HEK293 (cell line): ENCODE measurements around the gene LIN37.
A peak's percentile ranks its signal among the peaks of the same experiment; 100 is the strongest.

Source experiments
- CTCF ChIA-PET: fragments of 350-600 bp; formaldehyde crosslinking; extraction: SDS; loops from one replicate; lab custom pipeline; 2021; ENCODE audit warnings: antibody characterized with exemption; lab: Yijun Ruan, JAX
- POLR2A ChIA-PET: fragments of 300-600 bp; formaldehyde crosslinking; extraction: SDS; loops from one replicate; lab custom pipeline; 2020; ENCODE audit warnings: antibody characterized with exemption, inconsistent platforms; lab: Yijun Ruan, JAX
- H3K27ac ChIP-seq: fragments of 200-500 bp; sonication (Bioruptor generic); 2 replicates; pipeline ENCODE4 v1.5.1; 2014; ENCODE audit warnings: low read depth, low read length, control low read depth, inconsistent platforms; ENCODE audit errors: extremely low read depth
- H3K36me3 ChIP-seq, 2 experiments: fragments of 200-500 bp in 1 of 2; sonication (Bioruptor generic) in 1 of 2; 1 replicate in 1 of 2; 2 replicates in 1 of 2; pipeline ENCODE4 v1.5.1; 2014 to 2017; ENCODE audit warnings: inconsistent platforms in 2 of 2, low read length in 2 of 2; ENCODE audit not compliant: control insufficient read depth in 2 of 2, insufficient read depth in 1 of 2
- H3K4me1 ChIP-seq: fragments of 200-500 bp; sonication (Bioruptor generic); 2 replicates; pipeline ENCODE4 v1.5.1; 2014; ENCODE audit warnings: mild to moderate bottlenecking, low read length, inconsistent platforms; ENCODE audit not compliant: control insufficient read depth, insufficient read depth
- H3K4me3 ChIP-seq: 2 replicates; pipeline ENCODE4 v1.5.1; 2011; ENCODE audit warnings: low read depth, mild to moderate bottlenecking, control low read depth, low read length, moderate library complexity
- H3K9me3 ChIP-seq: fragments of 200-500 bp; sonication (Bioruptor generic); 2 replicates; pipeline ENCODE4 v1.5.1; 2014; ENCODE audit warnings: low read depth, low read length, inconsistent platforms; ENCODE audit not compliant: control insufficient read depth, insufficient read depth
- BCL11B ChIP-seq: fragments of 450-650 bp; formaldehyde crosslinking; IDR thresholded peaks from 2 replicates; pipeline ENCODE4 v1.5.1; 2016; ENCODE audit warnings: low read depth, missing biosample characterization, missing genetic modification characterization
- GLIS2 ChIP-seq: fragments of 450-650 bp; formaldehyde crosslinking; IDR thresholded peaks from 2 replicates; pipeline ENCODE4 v1.5.1; 2016; ENCODE audit warnings: missing biosample characterization, missing genetic modification characterization
- YY1 ChIP-seq: fragments of 450-650 bp; formaldehyde crosslinking; IDR thresholded peaks from 2 replicates; pipeline ENCODE4 v1.5.1; 2018; ENCODE audit warnings: missing biosample characterization, missing genetic modification characterization
- ZNF184 ChIP-seq: fragments of 450-650 bp; IDR thresholded peaks from 2 replicates; pipeline ENCODE4 v1.5.1; 2018; ENCODE audit warnings: missing biosample characterization, mild to moderate bottlenecking, missing genetic modification characterization
- ZNF223 ChIP-seq: fragments of 450-650 bp; formaldehyde crosslinking; IDR thresholded peaks from 2 replicates; pipeline ENCODE4 v1.5.1; 2016; ENCODE audit warnings: missing biosample characterization, missing genetic modification characterization
- ZNF302 ChIP-seq: fragments of 450-650 bp; formaldehyde crosslinking; IDR thresholded peaks from 2 replicates; pipeline ENCODE4 v1.5.1; 2016; ENCODE audit warnings: missing biosample characterization, missing genetic modification characterization, low read depth
- ZNF366 ChIP-seq: fragments of 450-650 bp; formaldehyde crosslinking; conservative IDR thresholded peaks from 2 replicates; pipeline ENCODE4 v1.5.1; 2016; ENCODE audit warnings: missing biosample characterization, missing genetic modification characterization
- ZNF791 ChIP-seq: fragments of 450-650 bp; formaldehyde crosslinking; IDR thresholded peaks from 2 replicates; pipeline ENCODE4 v1.5.1; 2016; ENCODE audit warnings: missing biosample characterization, missing genetic modification characterization
- TF ChIP-seq, protein P1 (sequence below): fragments of 450-650 bp; formaldehyde crosslinking; IDR thresholded peaks from 2 replicates; pipeline ENCODE4 v1.5.1; 2016; ENCODE audit warnings: missing biosample characterization, missing genetic modification characterization
- TF ChIP-seq, protein P2 (sequence below): fragments of 450-650 bp; formaldehyde crosslinking; IDR thresholded peaks from 2 replicates; pipeline ENCODE4 v1.5.1; 2016; ENCODE audit warnings: missing biosample characterization, missing genetic modification characterization
- TF ChIP-seq, protein P3 (sequence below): fragments of 450-650 bp; formaldehyde crosslinking; IDR thresholded peaks from 2 replicates; pipeline ENCODE4 v1.5.1; 2016; ENCODE audit warnings: missing biosample characterization, missing genetic modification characterization
- TF ChIP-seq, protein P4 (sequence below): fragments of 450-650 bp; formaldehyde crosslinking; IDR thresholded peaks from 2 replicates; pipeline ENCODE4 v1.5.1; 2016; ENCODE audit warnings: missing biosample characterization, missing genetic modification characterization

Gene LIN37

DNA sequence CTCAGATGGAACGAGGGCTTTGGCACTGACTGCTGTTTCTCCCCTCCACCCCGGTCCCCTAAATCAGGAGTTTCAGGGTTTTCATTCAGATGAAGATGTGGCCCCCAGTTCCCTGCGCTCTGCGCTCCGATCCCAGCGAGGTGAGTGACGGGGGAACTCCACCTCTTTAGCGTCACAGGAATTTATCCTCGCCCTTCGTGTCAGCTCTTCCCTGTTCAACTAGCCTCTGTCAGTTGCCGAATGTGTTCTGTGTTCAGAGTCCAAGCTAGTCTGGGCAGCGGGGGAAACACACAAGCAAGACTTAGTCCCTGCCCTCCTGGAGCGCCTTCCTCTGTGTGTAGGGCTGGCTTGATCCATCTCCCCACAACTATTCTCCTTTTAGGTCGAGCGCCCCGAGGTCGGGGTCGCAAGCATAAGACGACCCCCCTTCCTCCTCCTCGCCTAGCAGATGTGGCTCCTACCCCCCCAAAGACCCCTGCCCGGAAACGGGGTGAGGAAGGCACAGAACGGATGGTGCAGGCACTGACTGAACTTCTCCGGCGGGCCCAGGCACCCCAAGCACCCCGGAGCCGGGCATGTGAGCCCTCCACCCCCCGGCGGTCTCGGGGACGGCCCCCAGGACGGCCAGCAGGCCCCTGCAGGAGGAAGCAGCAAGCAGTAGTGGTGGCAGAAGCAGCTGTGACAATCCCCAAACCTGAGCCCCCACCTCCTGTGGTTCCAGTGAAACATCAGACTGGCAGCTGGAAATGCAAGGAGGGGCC is 28.8 kb upstream of the LIN37 start (continued):
- TF ChIP-seq, protein P1, sequence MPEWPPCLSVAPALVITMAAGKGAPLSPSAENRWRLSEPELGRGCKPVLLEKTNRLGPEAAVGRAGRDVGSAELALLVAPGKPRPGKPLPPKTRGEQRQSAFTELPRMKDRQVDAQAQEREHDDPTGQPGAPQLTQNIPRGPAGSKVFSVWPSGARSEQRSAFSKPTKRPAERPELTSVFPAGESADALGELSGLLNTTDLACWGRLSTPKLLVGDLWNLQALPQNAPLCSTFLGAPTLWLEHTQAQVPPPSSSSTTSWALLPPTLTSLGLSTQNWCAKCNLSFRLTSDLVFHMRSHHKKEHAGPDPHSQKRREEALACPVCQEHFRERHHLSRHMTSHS (tag by site-specific recombination): no peak

DNA sequence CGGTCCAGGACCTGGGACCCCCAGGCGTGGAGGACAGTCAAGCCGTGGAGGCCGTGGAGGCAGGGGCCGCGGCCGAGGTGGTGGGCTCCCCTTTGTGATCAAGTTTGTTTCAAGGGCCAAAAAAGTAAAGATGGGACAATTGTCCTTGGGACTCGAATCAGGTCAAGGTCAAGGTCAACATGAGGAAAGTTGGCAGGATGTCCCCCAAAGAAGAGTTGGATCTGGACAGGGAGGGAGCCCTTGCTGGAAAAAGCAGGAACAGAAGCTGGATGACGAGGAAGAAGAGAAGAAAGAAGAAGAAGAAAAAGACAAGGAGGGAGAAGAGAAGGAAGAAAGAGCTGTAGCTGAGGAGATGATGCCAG is 28.2 kb upstream of the LIN37 start:
- ChIA-PET CTCF (interaction anchor here (0.7 kb wide), 1 partner anchor 164 kb away, joined by 4 read pairs; no protein-coding TSS in a partner anchor), POLR2A (interaction anchor here (0.6 to 13.6 kb wide), 5 partner anchors 17 to 77 kb away, joined by 3 to 204 read pairs (median 11); partner anchors contain the start of genes PSENEN and U2AF1L4)
- Histone ChIP-seq H3K4me3 (no peak overlapping the region), H3K9me3 (no peaks in the 10 kb centered on the region)
- TF ChIP-seq ZNF366 (peak; percentile 53), BCL11B (tag by site-specific recombination) (0 out of 2 replicates have a peak, but pooled peaks have one; percentile 35), ZNF302 (tag by site-specific recombination) (no peak)
- TF ChIP-seq, all 188 proteins: peak for 2
- Histone ChIP-seq H3K36me3 (peaks cover 57 to 58% of the 10 kb centered on the region in 2 experiments), H3K4me1 (peaks cover 23% of the 10 kb centered on the region), H3K27ac (no peak overlapping the region)

DNA sequence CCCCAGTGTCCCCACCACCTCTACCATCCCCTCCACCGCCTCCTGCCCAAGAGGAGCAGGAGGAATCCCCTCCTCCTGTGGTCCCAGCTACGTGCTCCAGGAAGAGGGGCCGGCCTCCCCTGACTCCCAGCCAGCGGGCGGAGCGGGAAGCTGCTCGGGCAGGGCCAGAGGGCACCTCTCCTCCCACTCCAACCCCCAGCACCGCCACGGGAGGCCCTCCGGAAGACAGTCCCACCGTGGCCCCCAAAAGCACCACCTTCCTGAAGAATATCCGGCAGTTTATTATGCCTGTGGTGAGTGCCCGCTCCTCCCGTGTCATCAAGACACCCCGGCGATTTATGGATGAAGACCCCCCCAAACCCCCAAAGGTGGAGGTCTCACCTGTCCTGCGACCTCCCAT is 27.7 kb upstream of the LIN37 start:
- Histone ChIP-seq H3K36me3 (peaks cover 62 to 63% of the 10 kb centered on the region in 2 experiments), H3K27ac (no peak overlapping the region), H3K4me1 (peaks cover 20% of the 10 kb centered on the region), H3K4me3 (no peak overlapping the region)
- CTCF ChIA-PET: interaction anchor here (1.0 kb wide), 1 partner anchor 10 kb away, joined by 3 read pairs; no protein-coding TSS in a partner anchor
- peak; percentile 58 for TF ChIP-seq GLIS2 (tag by site-specific recombination)
- TF ChIP-seq, protein P2, sequence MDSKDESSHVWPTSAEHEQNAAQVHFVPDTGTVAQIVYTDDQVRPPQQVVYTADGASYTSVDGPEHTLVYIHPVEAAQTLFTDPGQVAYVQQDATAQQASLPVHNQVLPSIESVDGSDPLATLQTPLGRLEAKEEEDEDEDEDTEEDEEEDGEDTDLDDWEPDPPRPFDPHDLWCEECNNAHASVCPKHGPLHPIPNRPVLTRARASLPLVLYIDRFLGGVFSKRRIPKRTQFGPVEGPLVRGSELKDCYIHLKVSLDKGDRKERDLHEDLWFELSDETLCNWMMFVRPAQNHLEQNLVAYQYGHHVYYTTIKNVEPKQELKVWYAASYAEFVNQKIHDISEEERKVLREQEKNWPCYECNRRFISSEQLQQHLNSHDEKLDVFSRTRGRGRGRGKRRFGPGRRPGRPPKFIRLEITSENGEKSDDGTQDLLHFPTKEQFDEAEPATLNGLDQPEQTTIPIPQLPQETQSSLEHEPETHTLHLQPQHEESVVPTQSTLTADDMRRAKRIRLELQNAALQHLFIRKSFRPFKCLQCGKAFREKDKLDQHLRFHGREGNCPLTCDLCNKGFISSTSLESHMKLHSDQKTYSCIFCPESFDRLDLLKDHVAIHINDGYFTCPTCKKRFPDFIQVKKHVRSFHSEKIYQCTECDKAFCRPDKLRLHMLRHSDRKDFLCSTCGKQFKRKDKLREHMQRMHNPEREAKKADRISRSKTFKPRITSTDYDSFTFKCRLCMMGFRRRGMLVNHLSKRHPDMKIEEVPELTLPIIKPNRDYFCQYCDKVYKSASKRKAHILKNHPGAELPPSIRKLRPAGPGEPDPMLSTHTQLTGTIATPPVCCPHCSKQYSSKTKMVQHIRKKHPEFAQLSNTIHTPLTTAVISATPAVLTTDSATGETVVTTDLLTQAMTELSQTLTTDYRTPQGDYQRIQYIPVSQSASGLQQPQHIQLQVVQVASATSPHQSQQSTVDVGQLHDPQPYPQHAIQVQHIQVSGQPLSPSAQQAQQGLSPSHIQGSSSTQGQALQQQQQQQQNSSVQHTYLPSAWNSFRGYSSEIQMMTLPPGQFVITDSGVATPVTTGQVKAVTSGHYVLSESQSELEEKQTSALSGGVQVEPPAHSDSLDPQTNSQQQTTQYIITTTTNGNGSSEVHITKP: no peak
- TF ChIP-seq, all 188 proteins: peak for 1
- no peaks in the 10 kb centered on the region for H3K9me3 ChIP-seq
- POLR2A ChIA-PET: interaction anchor here (1.3 to 13.6 kb wide), 4 partner anchors 17 to 163 kb away, joined by 3 to 204 read pairs (median 4); partner anchors contain the start of gene LIN37

DNA sequence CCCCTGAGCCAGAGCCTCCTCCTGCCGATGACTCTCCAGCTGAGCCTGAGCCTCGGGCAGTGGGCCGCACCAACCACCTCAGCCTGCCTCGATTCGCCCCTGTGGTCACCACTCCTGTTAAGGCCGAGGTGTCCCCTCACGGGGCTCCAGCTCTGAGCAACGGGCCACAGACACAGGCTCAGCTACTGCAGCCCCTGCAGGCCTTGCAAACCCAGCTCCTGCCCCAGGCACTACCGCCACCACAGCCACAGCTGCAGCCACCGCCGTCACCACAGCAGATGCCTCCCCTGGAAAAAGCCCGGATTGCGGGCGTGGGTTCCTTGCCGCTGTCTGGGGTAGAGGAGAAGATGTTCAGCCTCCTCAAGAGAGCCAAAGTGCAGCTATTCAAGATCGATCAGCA is 27.0 kb upstream of the LIN37 start:
- Histone ChIP-seq H3K4me3 (no peak overlapping the region), H3K9me3 (no peaks in the 10 kb centered on the region), H3K27ac (no peak overlapping the region; the same call in 1 of the 2 replicates), H3K36me3 (peaks cover 69 to 70% of the 10 kb centered on the region in 2 experiments), H3K4me1 (peaks cover 13% of the 10 kb centered on the region)
- ChIA-PET CTCF (interaction anchor here (0.6 to 1.0 kb wide), 4 partner anchors 10 to 338 kb away, joined by 3 to 4 read pairs (median 3); no protein-coding TSS in a partner anchor), POLR2A (interaction anchor here (0.9 to 13.6 kb wide), 4 partner anchors 16 to 163 kb away, joined by 3 to 204 read pairs (median 6); partner anchors contain the start of gene LIN37)
- TF ChIP-seq ZNF791 (tag by site-specific recombination) (no peak), ZNF223 (tag by site-specific recombination) (no peak), ZNF184 (tag by site-specific recombination) (no peak), YY1 (tag by site-specific recombination) (no peak)
- TF ChIP-seq, protein P3, sequence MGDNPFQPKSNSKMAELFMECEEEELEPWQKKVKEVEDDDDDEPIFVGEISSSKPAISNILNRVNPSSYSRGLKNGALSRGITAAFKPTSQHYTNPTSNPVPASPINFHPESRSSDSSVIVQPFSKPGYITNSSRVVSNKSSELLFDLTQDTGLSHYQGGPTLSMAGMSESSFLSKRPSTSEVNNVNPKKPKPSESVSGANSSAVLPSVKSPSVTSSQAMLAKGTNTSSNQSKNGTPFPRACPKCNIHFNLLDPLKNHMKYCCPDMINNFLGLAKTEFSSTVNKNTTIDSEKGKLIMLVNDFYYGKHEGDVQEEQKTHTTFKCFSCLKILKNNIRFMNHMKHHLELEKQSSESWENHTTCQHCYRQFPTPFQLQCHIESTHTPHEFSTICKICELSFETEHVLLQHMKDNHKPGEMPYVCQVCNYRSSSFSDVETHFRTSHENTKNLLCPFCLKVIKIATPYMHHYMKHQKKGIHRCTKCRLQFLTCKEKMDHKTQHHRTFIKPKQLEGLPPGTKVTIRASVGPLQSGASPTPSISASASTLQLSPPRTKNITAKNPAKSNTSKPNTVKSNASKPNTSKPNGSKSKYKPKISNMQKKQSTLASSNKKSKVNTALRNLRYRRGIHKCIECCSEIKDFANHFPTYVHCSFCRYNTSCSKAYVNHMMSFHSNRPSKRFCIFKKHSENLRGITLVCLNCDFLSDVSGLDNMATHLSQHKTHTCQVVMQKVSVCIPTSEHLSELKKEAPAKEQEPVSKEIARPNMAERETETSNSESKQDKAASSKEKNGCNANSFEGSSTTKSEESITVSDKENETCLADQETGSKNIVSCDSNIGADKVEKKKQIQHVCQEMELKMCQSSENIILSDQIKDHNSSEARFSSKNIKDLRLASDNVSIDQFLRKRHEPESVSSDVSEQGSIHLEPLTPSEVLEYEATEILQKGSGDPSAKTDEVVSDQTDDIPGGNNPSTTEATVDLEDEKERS (tag by site-specific recombination): no peak
- TF ChIP-seq, protein P4, sequence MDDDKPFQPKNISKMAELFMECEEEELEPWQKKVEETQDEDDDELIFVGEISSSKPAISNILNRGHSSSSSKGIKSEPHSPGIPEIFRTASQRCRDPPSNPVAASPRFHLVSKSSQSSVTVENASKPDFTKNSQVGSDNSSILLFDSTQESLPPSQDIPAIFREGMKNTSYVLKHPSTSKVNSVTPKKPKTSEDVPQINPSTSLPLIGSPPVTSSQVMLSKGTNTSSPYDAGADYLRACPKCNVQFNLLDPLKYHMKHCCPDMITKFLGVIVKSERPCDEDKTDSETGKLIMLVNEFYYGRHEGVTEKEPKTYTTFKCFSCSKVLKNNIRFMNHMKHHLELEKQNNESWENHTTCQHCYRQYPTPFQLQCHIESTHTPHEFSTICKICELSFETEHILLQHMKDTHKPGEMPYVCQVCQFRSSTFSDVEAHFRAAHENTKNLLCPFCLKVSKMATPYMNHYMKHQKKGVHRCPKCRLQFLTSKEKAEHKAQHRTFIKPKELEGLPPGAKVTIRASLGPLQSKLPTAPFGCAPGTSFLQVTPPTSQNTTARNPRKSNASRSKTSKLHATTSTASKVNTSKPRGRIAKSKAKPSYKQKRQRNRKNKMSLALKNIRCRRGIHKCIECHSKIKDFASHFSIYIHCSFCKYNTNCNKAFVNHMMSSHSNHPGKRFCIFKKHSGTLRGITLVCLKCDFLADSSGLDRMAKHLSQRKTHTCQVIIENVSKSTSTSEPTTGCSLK (tag by site-specific recombination): no peak
